Activated T-cell treated with anti-CD3 and anti-CD28 coated beads for 4 hours (primary cell): Measurements from ENCODE around the gene LSM14B.
"Not testable (repeated sequence)": the region's sequence is repeated elsewhere in the genome, so short reads cannot be mapped to it uniquely, and the experiment has no call there.

ENCODE experiments used
- DNase-seq: peaks from one replicate; pipeline ENCODE4 v3.0.0-alpha.2; 2020

Gene LSM14B

DNA sequence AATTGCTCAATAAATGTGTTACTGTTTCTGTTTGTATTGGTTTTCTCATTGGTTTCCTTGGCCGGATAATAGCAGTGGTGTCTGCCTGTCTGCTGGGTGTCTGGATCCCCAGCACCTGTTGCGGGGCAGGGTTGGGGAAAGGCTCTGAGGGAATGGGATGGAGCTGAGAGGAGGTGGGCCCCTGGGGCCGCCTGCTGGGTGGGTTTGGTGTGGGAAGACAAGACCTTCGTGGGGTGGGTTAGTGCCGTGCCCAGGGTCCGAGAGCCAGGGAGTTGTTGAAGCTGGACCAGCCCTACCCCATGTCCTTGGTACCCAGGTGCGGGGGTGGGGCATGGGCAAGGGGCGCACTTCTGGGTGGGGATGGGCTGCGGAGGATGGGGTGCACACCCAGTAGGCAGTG lies 25.3 kb downstream of the LSM14B start:
- no peak for DNase-seq

DNA sequence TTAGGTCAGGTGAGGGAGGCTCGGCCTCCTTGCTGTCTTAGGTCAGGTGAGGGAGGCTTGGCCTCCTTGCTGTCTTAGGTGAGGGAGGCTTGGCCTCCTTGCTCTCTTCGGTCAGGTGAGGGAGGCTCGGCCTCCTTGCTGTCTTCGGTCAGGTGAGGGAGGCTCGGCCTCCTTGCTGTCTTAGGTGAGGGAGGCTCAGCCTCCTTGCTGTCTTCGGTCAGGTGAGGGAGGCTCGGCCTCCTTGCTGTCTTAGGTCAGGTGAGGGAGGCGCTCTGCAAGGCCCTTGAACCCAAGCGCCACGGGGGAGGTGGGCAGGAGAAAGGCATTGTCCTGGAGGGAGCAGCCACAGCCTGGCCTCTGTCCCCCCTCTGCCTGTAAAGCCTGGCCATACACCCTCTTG lies 26.1 kb downstream of the LSM14B start:
- not testable (repeated sequence) for DNase-seq

DNA sequence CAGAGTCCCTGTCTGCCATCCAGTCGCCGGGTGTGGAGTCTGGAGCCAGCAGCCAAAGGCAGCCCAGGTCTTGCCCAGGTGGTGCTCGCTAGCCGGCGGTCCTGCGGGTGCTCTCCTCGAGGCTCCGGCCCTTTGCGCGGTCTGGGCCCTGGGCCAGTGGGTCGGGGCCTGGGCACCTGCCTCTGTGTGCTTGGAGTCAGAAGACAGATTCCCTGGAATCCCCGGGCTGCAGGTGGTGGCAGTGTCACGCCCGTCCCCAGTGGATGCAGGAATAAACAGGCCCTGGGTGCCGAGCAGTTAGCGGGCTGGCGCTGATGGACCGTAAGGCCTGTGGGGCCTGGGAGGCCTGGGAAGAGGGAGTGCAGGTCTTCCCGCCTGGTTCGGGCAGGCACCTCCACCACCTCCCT lies 26.6 kb downstream of the LSM14B start:
- no peak for DNase-seq

DNA sequence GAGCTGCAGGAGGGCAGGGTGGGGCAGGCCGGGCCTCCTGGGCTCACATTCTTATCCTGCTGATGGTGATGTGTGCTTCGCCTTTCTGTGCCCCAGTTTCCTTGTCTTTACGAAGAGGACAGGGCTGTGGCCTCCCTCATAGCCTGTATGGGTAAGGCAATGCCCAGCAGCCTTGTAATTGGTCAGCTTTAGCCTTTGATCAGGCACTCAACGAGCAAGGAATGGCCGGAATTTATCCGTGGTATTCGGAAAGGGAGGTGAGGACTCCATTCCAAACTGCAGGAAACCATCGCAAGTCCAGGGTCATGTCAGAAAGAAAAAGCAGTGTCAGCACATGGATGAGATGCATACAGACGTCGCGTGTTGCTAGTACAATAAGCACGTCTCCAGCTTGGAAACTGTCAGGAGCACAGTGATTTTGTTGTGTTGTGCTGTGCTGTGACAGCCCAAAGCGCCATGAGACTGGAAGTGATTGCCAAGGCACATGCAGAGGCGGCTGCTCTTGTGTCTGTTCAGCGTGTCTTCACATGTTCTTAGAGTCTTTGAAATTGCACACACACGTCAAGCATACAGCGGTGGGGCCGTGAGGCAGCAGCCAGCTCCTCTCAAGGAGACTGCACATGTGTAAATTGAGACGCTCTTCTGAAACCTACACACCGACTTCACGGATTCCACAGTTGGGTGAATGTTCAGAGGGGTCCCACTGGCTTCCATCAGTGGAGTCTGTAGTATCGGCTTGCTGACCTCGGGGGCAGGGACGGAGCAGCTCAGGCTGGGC lies 27.4 kb downstream of the LSM14B start:
- no peak for DNase-seq

DNA sequence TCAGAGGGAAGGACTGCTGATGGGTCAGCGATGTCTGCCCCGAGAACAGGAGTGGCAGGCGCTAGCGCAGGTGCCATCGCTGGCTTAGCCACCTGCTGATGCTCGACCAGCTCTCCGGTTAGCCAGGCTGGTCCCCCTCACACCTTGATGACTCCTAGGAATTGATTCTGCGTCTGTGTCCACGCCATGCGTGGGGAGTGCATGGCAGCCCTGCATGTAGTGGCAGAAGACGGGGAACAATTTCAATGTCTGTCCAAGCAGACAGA lies 28.0 kb downstream of the LSM14B start:
- no peak for DNase-seq

DNA sequence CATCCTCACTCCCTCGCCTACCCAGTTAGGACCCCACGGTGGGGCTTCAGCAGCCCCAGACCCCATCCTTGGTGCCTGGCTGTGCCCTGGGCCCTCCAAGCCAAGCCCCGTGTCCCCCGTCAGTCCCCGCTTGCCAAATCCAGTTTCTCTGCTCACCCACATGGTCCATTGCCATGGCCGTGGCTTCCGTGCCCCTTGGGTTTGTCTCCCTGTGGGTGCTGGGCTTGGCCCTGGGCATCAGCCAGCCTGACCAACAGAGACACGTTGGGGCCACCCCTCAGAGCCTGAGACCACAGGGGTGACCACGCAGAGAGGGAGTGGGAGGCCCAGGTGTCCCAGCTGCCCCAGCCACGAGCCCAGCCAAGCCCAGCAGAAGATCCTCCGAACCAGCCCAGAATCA lies 28.9 kb downstream of the LSM14B start:
- DNase-seq: no peak

DNA sequence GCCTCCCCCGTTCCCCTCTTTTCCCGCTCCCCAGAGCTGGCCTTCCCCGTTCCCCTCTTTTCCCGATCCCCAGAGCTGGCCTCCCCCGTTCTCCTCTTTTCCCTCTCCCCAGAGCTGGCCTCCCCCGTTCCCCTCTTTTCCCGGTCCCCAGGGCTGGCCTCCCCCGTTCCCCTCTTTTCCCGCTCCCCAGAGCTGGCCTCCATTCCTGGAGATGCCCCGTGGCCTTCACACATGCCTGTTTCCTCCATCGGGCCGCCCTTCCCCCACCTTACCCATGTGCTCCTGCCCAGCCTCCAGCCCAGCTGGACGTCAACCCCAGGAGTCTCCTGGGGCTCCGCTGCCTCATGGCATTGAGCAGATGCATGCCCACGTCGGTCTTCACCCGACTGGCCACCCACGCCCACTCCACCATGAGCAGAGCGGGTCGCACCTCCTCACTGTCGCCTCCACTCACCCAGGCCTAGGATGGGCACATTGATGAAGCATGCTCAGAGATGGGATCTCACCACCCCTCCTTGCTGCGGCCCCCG lies 29.6 kb downstream of the LSM14B start:
- DNase-seq: no peak

DNA sequence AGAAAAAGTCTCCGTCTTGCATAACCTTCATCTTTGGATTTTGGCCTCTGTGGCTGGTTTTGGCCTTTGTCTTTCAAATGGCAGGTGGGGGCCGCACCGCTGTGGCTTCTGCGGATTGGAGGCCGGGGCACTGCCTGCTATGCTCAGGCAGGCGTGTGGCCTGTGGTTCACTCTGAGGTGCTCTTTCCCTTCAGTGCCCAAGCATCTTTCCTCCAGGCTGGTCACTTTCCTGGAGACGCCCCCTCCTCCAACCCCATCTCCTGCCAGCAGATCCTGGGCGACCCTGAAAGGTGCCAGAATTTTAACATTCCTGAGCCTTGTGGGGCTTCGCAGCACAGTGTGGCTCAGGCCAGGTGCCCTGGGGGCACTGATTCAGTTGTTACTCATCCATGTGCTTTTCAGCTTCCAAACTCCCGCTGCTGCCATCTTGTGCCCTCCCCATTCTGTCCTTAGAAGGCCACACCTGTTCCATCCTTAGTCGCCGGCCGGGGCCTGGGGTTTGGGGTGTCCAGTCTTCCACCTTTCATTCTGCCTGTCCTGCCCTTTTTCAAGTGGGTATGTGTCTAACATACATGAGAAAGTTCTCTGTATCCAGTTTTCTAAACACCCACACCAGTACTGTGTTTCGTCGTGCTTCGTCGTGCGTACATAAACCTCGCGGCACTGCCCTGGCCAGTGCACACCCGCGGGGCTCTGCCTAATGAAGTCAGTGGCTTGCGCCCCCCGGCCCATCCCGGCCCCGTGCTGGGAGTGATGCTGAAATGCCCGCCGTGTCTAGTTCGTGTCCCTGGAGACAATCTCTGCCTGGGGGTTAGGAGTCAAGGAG lies 33.4 kb downstream of the LSM14B start:
- no peak for DNase-seq

DNA sequence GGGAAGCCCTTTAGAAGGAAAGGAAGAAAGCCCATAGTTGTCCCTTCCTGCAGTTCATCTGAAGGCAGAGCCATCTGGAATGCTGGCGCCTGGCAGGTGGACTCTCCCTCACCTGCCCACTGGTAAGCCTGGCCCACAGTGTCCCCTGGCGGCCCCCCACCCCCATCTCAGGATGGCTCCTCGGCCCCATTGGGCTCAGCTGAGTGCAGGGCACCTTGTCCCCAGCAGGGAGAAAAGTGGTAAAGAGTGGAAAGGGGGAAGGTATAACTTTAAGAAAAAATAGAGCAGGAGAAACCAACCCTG lies 33.9 kb downstream of the LSM14B start:
- DNase-seq: no peak

DNA sequence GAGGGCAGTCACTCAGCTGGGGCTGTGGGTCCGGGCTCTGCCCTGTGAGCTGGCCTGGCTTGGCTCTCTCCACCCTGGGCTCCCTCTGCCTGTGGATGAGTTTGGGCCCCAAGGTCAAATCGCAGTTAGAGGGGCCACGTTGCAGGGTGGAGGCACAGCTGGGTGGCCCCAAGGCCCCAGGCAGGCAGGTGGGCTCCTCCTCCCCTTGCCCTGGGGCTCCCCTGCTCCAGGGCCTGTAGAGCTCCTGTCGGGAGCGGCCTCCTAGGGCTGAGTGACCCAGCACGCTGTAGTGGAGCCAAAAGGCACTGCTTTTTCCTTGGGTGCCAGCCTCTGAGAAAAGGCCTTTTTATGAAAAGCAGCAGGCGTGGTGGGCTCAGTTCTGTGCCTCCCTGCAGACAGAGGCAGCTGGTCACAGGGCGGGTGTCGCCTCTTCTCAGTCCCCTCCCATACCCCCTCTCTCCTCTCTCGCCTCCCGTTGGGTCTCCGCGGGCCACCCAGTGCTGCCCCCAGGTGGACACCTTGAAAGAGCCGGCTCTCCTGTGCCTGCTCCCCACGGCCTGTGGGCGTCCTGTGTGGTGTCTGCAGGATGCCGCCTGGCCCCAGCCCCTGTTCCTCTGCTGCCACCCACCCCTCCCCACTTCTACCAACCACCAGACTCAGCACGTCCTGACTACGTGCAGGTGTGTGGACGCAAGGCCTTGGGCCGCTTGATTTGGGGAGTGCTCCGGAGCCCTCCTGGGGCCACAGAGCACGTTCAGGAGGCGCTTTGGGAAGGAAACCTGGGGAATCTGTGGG lies 34.5 kb downstream of the LSM14B start:
- DNase-seq: peak; percentile 64

DNA sequence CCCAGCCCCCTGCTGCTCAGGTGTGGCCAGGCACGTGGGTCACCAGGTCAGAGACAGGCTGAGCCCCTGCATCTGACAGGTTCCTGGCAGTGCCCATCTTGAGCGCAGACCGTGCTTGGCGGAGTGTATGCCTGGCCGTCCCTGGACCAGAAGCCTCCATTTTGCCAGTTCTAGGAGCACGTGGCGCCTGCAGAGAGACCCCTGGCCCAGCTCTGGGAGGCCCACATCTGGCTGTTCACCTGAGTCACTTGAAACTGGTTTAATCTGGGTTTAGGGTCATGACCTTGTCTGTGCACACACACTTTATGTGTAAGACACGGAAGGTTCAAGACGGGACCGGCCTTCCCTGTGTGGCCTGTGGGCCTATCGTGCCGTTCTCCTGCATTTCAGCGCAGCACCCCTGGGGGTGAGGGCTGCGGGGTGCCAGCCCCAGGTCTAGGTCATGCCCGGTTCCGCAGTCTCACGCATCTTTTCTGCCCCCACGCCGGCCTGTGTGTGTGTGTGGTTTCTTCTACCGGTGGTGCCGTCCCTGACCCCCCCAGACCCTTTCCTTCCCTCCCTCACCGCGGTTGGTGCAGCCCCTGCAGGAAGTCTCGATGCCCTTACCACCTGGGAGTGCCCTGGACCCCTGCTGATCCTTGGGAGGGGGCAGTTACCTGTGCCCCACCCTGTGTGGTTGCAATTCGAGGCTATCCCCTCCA lies 35.3 kb downstream of the LSM14B start:
- DNase-seq: no peak

DNA sequence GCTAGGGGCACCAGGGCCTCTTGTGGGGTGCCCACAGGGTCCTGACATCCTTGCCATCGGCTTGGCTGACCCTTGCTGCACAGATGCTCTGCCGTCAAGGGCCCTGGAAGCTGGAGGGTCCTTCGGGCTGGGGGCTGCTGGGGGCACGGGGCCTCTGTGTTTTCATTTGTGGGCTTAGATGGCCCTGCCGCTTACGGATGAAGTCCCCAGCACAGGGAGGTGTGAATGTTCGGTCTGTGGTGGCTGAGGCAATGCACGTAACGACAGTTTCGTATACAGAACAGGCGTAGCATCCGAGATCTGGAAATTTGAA lies 35.8 kb downstream of the LSM14B start:
- DNase-seq: no peak

DNA sequence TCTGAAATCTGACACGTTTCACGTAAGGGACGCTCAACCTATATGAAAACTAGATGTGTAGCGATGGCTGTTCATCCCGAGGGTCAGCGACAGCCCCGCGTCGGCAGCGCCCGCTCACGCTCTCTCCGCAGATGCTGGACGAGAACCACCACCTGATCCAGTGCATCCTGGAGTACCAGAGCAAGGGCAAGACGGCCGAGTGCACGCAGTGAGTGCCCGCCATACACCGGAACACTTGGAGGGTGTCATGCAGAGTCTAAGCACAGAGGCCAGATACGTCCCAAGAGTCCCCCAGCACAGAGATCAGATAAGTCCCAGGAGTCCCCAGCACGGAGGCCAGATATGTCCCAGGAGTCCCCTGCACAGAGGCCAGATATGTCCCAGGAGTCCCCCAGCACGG lies 36.3 kb downstream of the LSM14B start:
- DNase-seq: no peak

DNA sequence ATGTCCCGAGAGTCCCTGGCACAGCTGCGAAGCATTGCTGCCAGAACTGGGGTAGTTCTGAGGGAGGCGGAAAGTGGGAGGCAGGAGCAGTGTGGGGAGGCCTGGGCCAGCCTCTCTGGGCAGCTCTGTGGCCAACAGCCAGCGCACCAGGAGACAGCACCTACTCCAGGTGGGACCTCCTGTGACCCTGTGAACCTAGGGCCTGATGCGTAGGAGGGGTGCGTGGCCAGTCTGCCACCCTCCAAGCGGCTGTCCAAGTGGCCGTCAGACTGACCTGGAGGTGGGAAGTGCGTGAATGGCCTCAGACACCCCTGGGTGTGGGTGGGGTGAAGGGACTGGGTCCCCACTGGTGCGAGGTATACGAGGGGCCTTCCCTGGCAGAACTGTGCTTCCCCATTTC lies 36.8 kb downstream of the LSM14B start:
- no peak for DNase-seq

DNA sequence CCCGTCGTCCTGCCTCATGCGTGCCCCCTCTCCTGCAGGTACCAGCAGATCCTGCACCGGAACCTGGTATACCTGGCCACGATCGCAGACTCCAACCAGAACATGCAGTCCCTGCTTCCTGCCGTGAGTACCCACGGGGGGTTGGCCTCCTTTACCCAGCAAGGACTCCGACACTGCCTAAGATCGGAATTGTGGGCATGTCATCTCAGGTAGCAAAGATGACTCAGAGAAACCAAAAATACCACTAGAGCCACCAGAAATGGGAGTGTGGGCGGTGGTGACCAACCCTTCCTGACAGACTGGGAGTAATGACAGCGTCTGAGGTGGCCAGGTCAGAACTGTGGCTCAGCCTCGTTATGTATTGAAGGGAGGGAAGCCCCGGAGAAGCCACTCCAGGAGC lies 37.6 kb downstream of the LSM14B start:
- no peak for DNase-seq

DNA sequence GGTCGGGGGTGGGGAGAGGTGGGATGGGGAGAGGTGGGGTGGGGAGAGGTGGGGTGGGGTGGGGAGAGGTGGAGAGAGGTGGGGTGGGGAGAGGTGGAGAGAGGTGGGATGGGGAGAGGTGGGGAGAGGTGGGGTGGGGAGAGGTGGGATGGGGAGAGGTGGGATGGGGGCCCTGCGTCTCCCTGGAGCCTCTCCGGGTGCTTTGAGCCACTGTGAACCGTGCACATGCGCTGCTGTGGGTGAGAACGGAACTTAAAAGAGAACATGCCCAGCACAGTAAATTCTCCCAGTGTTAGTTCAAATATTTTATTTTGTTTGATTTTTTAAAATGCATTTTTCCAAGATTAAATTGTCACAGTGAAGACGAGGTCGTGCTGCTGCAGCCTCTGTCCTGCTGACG lies 38.0 kb downstream of the LSM14B start:
- DNase-seq: no peak

DNA sequence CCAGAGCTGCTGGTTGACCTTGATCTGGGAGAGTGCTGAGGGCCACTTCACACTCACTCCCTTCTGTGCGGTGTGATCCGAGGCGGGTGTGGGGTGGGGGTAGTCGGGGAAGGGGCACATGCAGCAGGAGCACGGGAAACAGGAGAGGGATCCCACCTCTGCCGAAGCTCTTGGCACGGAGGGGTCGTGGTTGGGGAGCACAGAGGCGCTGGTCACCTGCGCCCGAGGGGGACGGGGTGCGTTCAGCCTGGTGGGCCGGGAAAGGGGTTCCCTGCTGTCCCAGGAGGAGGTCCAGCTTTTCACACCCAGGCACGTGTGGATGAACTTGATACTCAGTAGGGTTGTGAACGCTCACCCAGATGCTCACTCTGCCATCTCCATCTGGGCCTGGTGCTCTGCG lies 38.6 kb downstream of the LSM14B start:
- no peak for DNase-seq

DNA sequence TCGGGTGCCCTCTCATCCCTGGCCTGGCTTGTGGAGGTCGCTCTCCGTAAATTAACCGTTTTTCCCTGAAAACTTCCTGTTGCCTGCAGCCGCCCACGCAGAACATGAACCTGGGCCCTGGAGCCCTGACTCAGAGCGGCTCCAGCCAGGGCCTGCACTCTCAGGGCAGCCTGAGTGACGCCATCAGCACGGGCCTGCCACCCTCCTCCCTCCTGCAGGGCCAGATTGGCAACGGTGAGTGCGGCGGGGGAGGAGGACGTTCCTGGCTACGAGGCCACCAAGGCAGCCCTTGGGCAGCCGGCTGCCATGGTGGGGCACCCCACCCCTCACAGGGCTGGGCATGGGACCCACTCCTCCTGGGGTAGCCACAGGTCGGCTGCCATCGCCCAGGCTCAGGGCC lies 39.1 kb downstream of the LSM14B start:
- no peak for DNase-seq

DNA sequence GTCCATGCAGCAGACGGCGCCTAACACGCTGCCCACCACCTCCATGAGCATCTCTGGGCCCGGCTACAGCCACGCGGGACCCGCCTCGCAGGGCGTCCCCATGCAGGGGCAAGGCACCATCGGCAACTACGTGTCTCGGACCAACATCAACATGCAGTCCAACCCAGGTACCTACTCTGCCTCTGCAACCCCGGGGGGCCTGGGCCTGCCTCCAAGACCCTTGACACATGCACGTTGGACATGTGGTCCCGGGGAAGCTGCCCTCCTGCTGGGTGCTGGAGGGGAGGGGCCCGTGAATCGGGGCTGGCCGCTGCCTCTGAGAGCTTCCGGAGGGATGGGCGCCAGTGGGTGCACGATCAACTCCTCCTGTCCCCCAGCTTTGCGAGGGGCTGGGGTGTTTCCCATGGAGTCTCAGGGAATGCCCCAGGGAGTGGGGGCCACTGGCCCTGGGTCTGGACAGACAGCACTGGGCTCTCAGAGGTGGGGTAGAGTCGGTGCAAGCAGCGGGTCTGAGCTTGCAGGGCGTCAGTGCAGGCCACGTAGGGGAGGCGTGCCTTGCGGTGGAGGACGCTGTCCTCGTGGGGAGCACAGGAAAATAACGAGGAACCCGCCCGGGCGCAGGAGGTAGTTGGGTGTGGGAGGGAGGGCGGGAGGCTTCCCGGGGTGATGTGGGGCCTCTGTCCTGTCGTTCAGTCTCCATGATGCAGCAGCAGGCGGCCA lies 40.6 kb downstream of the LSM14B start:
- DNase-seq: no peak

DNA sequence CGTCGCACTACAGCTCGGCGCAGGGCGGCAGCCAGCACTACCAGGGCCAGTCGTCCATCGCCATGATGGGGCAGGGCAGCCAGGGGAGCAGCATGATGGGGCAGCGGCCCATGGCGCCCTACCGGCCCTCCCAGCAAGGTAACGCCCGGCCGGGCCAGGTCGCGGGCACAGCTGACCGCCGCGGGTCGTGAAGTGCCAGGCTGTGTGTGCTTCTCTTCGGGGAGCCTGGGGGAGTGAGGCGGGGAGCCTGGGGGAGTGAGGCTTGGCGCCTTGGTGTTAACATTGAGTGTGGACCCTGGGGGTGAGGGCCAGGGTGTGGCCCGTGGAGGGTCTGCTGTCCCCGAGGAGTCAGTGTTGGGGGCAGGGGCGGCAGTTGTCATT lies 41.2 kb downstream of the LSM14B start:
- no peak for DNase-seq

DNA sequence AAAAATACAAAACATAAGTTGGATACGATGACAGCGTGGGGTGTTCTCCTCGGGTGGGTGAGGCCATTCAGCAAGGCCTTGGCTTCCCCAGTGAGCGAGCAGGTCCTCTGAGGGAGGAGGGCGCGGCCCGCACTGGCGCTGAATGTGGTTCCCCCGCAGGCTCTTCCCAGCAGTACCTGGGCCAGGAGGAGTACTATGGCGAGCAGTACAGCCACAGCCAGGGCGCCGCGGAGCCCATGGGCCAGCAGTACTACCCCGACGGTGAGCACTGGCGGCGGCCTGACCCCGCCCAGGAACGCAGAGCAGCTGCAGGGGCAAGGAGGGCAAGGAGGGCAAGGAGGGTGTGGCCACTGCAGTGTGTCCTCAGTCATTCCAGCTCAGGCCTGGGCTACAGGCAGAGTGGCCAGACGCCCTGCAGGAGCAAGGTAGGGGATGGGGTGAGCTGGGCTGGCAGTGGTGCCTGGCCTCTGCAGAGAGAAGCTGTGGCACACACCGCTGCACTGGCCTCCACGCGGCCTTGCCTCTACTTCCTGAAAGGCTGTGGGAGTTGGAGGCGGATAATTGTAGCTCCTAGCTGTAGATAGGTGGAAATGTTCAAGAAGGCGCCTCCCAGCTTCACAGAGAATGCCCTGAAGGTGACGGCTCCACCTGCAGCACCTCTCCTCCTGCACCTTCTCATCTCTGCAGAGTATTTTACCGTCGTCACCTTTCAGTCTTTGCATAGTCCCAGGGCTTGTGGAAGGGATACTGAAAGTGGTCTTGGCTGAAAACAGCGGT lies 41.9 kb downstream of the LSM14B start:
- DNase-seq: no peak
